SJSA1 (cell line): Measurements from ENCODE around the gene CUL2. TPM values are rescaled to one million over a fixed set of nuclear protein-coding genes. Genes with fewer than 3 reads are reported as not detected.
"Not testable (repeated sequence)": the region's sequence is repeated elsewhere in the genome, so short reads cannot be mapped to it uniquely, and the experiment has no call there.

Experiments
- DNase-seq, 2 experiments: peaks; one replicate each; pipeline ENCODE4 v3.0.0-alpha.2; 2015 to 2020; ENCODE audit warnings: low spot score in 2 of 2, low read depth in 1 of 2
- H3K27ac ChIP-seq: fragments of 250-450 bp; sonication (Bioruptor Pico); 2 replicates; pipeline ENCODE4 v1.5.1; 2020; ENCODE audit warnings: mild to moderate bottlenecking, moderate library complexity
- H3K27me3 ChIP-seq: fragments of 250-450 bp; sonication (Bioruptor Pico); replicated peaks from 2 replicates; pipeline ENCODE4 v1.5.1; 2020; ENCODE audit warnings: mild to moderate bottlenecking, moderate library complexity
- H3K36me3 ChIP-seq: fragments of 250-450 bp; sonication (Bioruptor Pico); 2 replicates; pipeline ENCODE4 v1.5.1; 2020; ENCODE audit warnings: mild to moderate bottlenecking
- H3K4me1 ChIP-seq: fragments of 250-450 bp; sonication (Bioruptor Pico); replicated peaks from 2 replicates; pipeline ENCODE4 v1.6.1; 2021; ENCODE audit warnings: mild to moderate bottlenecking
- H3K4me3 ChIP-seq: fragments of 250-450 bp; sonication (Bioruptor Pico); 2 replicates; pipeline ENCODE4 v1.5.1; 2020; ENCODE audit warnings: mild to moderate bottlenecking
- H3K9me3 ChIP-seq: fragments of 250-450 bp; sonication (Bioruptor Pico); replicated peaks from 2 replicates; pipeline ENCODE4 v1.5.1; 2020; ENCODE audit warnings: mild to moderate bottlenecking
- total RNA-seq: library from RNA; depleted of rRNA; stranded (reverse); fragments of >200 nt; shearing (Covaris generic); gene quantifications from 2 replicates; pipeline ENCODE4 v1.2.3, GENCODE V29; 2014

CUL2 gene
- total RNA-seq, 1 experiment from 2014 or later = 36.5 TPM

- H3K4me3 ChIP-seq, DNase-seq, H3K27ac ChIP-seq, H3K36me3 ChIP-seq, H3K9me3 ChIP-seq, H3K4me1 ChIP-seq, H3K27me3 ChIP-seq: not testable (repeated sequence)
Observed at GRCh38 chr10:34974364-34975065, 115.6 kb downstream of the CUL2 start.

GRCh38 chr10:34973757-34974156 lies 116.4 kb downstream of the CUL2 start:
- not testable (repeated sequence) for H3K4me3 ChIP-seq, H3K27me3 ChIP-seq, H3K27ac ChIP-seq, H3K4me1 ChIP-seq, H3K9me3 ChIP-seq, H3K36me3 ChIP-seq, DNase-seq

DNA sequence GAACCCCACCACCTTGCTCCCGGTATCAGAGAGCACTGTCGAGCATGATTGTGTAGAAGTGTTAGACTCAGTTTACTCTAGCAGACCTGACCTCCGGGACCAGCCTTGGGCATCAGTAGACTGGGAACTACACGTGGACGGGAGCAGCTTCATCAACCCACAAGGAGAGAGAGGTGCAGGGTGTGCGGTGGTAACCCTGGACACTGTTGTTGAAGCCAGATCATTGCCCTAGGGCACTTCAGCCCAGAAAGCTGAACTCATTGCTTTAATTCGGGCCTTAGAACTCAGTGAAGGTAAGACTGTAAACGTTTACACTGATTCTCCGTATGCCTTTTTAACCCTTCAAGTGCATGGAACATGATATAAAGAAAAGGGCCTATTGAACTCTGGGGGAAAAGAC lies 117.0 kb downstream of the CUL2 start:
- not testable (repeated sequence) for H3K4me3 ChIP-seq, DNase-seq, H3K27me3 ChIP-seq, H3K9me3 ChIP-seq, H3K27ac ChIP-seq, H3K4me1 ChIP-seq, H3K36me3 ChIP-seq

DNA sequence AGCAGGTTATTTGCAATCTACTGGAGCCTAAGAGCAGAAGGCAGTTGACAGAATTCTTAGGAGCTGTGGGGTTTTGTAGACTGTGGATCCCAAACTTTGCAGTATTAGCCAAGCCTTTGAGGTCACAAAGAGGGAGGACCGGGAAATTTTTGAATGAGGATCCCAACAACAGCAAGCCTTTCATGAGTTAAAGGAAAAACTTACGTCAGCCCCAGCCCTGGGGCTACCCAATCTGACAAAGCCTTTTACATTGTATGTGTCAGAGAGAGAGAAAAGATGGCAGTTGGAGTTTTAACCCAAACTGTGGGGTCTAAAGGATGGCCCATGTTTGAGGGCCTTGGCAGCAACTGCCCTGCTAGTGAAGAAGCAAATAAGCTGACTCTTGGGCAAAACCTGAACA lies 117.5 kb downstream of the CUL2 start:
- H3K4me3 ChIP-seq, H3K36me3 ChIP-seq, H3K27me3 ChIP-seq, H3K27ac ChIP-seq, H3K4me1 ChIP-seq, H3K9me3 ChIP-seq, DNase-seq: not testable (repeated sequence)

- H3K9me3 ChIP-seq, H3K27ac ChIP-seq, DNase-seq: not testable (repeated sequence)
Observed at GRCh38 chr10:34971606-34972334, 118.4 kb downstream of the CUL2 start.

DNA sequence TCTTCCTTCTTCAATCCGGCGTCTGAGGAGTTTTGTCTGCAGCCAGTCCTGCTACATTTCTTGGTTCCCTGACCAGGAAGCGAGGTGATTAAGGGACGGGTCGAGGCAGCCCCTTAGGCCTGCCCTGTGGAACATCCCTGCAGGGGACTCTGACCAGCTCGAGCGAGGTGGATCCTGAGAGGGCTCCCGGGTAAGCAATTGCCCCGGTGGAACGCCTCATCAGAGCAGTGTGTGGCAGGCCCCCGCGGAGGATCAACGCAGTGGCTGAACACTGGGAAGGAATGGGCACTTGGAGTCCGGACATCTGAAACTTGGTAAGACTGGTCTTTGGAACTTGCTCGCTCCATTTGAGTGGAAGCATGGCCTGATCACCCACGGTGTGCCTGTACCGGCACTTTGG lies 121.0 kb downstream of the CUL2 start:
- H3K27ac ChIP-seq = no peak overlapping the region
- no peaks in the 10 kb centered on the region for H3K9me3 ChIP-seq
- no peak overlapping the region for H3K4me3 ChIP-seq
- H3K27me3 ChIP-seq = no peaks in the 10 kb centered on the region
- H3K36me3 ChIP-seq = no peaks in the 10 kb centered on the region
- DNase-seq = no peak
- H3K4me1 ChIP-seq = no peaks in the 10 kb centered on the region

More at GRCh38 chr10:34971606-34972334, 118.4 kb downstream of the CUL2 start:
- H3K4me1 ChIP-seq, H3K4me3 ChIP-seq, H3K27me3 ChIP-seq, H3K36me3 ChIP-seq: not testable (repeated sequence)

DNA sequence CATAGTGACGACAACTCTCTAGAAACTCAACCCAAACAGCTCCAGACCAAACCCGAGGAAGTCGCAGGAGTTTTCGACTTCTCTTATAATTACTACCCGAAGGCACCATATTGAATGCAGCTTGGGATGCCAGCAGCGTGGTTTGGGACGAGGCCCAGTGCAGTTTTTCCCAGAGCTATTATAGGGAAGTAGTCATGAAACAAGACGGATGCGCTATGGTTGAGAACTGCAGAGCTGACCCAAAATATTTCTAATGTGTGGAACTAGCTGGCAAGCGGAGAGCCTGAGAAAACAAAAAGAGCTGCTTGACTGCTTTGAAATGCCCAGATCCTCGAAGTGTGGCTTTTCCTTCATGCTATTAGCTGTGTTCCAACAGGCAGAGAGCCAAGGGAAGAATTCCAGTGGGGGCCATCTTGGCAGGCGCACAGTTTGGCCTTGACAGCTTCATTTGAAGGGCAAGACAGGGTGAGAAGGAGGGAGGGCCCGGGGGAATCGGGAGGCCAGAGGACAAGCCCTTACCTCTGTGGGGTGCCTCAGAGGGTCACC lies 122.7 kb downstream of the CUL2 start:
- Histone ChIP-seq H3K36me3 (no peaks in the 10 kb centered on the region), H3K27ac (no peak overlapping the region), H3K4me3 (no peak overlapping the region), H3K4me1 (no peaks in the 10 kb centered on the region), H3K9me3 (no peaks in the 10 kb centered on the region), H3K27me3 (no peaks in the 10 kb centered on the region)
- no peak for DNase-seq

GRCh38 chr10:34966451-34966850 lies 123.7 kb downstream of the CUL2 start:
- H3K27ac ChIP-seq = no peak overlapping the region
- H3K36me3 ChIP-seq = no peaks in the 10 kb centered on the region
- H3K9me3 ChIP-seq = no peaks in the 10 kb centered on the region
- no peaks in the 10 kb centered on the region for H3K4me1 ChIP-seq
- H3K4me3 ChIP-seq = no peak overlapping the region
- no peaks in the 10 kb centered on the region for H3K27me3 ChIP-seq
- DNase-seq = no peak

GRCh38 chr10:34966040-34966439 lies 124.1 kb downstream of the CUL2 start:
- no peak for DNase-seq
- H3K4me3 ChIP-seq = no peak overlapping the region
- no peaks in the 10 kb centered on the region for H3K4me1 ChIP-seq
- no peaks in the 10 kb centered on the region for H3K36me3 ChIP-seq
- H3K9me3 ChIP-seq = no peaks in the 10 kb centered on the region
- H3K27me3 ChIP-seq = no peaks in the 10 kb centered on the region
- no peak overlapping the region for H3K27ac ChIP-seq

DNA sequence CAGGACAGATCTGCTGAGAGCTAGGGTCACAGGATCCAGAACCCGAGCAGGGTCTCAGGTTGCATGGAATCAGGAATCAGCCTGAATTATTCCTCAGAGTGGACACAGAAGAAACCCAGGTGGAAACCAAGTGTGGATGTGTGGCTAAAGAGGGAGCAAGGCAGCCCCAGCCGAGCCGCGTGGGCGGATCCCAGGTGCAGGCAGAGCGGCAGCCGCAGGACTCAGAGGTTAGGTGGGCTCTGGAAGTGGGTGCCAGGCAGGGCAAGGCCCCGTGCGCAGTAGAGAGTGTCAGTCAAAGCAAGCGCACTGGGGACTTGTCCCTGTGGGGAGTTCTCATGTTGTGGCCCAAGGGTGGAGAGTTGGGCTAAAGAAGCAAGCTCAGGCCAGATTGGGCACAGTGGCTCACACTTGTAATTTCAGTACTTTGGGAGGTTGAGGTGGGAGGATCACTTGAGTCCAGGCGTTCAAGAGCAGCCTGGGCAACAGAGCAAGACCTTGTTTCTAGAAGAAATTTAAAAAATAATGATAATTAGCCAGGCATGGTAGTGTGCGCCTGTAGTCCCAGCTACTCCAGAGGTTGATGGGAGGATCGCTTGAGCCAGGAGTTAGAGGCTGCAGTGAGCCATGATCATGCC lies 125.9 kb downstream of the CUL2 start:
- no peaks in the 10 kb centered on the region for H3K4me1 ChIP-seq
- H3K27me3 ChIP-seq = no peaks in the 10 kb centered on the region
- H3K9me3 ChIP-seq = no peaks in the 10 kb centered on the region
- H3K36me3 ChIP-seq = no peaks in the 10 kb centered on the region
- DNase-seq = no peak
- H3K27ac ChIP-seq = no peak overlapping the region
- H3K4me3 ChIP-seq = no peak overlapping the region

DNA sequence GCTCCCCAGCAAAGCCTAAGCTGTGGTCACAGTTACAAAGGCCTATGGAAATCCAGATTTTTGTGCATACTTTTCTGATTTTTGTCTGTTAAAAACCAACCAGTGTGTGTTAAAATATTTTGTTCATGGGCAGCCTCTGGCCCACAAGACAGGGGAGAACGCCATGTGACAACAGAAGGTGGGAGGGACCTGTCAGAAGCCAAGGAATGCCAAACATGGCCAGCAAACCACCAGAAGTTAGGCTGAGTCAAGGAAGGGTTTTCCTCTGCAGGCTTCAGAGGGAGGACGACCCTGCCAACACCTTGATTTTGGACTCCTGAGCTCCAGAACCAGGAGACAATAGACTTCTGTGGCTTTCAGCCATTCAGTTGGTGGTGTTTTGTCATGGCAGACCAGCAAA lies 127.3 kb downstream of the CUL2 start:
- Histone ChIP-seq H3K36me3 (no peaks in the 10 kb centered on the region), H3K4me1 (no peaks in the 10 kb centered on the region), H3K27ac (no peak overlapping the region), H3K27me3 (no peaks in the 10 kb centered on the region), H3K4me3 (no peak overlapping the region), H3K9me3 (no peaks in the 10 kb centered on the region)
- DNase-seq = no peak

DNA sequence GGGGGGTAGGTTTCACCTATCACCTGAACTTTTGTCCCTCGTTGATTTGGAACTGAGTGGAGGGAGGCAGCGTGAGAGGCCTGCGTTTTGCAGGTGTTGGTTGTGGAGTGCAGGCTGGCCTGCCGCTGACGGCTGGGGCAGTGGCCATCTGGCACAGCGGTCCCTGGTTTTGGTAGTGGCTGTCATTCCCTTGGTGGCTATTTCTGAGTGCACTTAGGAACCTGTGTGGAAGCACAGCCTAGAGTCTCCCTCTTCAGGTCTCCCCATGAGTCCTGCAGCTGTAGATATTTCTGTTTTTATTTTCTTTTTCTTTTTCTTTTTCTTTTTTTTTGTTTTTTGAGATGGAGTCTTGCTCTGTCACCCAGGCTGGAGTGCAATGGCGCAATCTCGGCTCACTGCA lies 129.2 kb downstream of the CUL2 start:
- H3K27me3 ChIP-seq = no peaks in the 10 kb centered on the region
- no peak for DNase-seq
- no peaks in the 10 kb centered on the region for H3K9me3 ChIP-seq
- no peaks in the 10 kb centered on the region for H3K4me1 ChIP-seq
- no peaks in the 10 kb centered on the region for H3K36me3 ChIP-seq
- no peak overlapping the region for H3K27ac ChIP-seq
- no peak overlapping the region for H3K4me3 ChIP-seq

- H3K9me3 ChIP-seq = no peaks in the 10 kb centered on the region
- no peaks in the 10 kb centered on the region for H3K27me3 ChIP-seq
- no peak for DNase-seq
- H3K27ac ChIP-seq = no peak overlapping the region
- no peaks in the 10 kb centered on the region for H3K36me3 ChIP-seq
- H3K4me3 ChIP-seq = no peak overlapping the region
- no peaks in the 10 kb centered on the region for H3K4me1 ChIP-seq
Observed at GRCh38 chr10:34959786-34960185, 130.4 kb downstream of the CUL2 start.

DNA sequence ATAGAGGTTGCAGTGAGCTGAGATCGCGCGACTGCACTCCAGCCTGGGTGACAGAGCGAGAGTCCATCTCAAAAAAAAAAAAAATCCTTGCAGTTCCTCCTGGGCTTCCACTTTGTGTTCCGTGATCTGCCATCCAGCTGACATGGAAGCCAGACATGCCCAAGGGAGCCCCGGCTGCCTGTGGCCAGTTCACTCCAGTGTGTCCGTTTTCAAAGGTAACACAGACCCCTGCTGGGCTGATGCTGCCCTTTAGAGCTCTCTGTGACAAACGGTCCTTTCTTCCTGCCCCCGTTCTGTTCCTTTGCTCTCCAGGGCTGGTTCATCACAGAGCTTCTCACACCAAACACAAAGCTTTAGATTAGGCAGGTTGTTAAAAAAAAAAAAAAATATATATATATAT lies 130.8 kb downstream of the CUL2 start:
- Histone ChIP-seq H3K36me3 (no peaks in the 10 kb centered on the region), H3K27me3 (no peaks in the 10 kb centered on the region), H3K9me3 (no peaks in the 10 kb centered on the region), H3K27ac (no peak overlapping the region), H3K4me1 (no peaks in the 10 kb centered on the region), H3K4me3 (no peak overlapping the region)
- no peak for DNase-seq
